Stomach (tissue), 4 donors: Measurements from ENCODE around the gene CRYBB1.

Experiments
- EP300 ChIP-seq: sonication (generic); formaldehyde crosslinking; IDR thresholded peaks from one replicate; pipeline ENCODE4 v1.6.1; 2017; ENCODE audit warnings: antibody characterized with exemption
- POLR2A ChIP-seq, 4 donors: fragments of 450-650 bp; IDR thresholded peaks; one replicate each; pipeline ENCODE4 v1.6.1; 2016; ENCODE audit warnings: antibody characterized with exemption in 4 of 4, control low read depth in 2 of 4, mild to moderate bottlenecking in 1 of 4, moderate library complexity in 1 of 4
- TF ChIP-seq, protein P1 (sequence below), 7 experiments: fragments of 450-650 bp in 4 of 7; fragments of 200-600 bp in 3 of 7; sonication (generic) in 3 of 7; IDR thresholded peaks; one replicate each; pipeline ENCODE4 v1.5.1; 2016 to 2019; ENCODE audit warnings: antibody characterized with exemption in 7 of 7, control low read depth in 2 of 7, mild to moderate bottlenecking in 1 of 7

- TF ChIP-seq, protein P1, sequence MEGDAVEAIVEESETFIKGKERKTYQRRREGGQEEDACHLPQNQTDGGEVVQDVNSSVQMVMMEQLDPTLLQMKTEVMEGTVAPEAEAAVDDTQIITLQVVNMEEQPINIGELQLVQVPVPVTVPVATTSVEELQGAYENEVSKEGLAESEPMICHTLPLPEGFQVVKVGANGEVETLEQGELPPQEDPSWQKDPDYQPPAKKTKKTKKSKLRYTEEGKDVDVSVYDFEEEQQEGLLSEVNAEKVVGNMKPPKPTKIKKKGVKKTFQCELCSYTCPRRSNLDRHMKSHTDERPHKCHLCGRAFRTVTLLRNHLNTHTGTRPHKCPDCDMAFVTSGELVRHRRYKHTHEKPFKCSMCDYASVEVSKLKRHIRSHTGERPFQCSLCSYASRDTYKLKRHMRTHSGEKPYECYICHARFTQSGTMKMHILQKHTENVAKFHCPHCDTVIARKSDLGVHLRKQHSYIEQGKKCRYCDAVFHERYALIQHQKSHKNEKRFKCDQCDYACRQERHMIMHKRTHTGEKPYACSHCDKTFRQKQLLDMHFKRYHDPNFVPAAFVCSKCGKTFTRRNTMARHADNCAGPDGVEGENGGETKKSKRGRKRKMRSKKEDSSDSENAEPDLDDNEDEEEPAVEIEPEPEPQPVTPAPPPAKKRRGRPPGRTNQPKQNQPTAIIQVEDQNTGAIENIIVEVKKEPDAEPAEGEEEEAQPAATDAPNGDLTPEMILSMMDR (IDR thresholded peaks at IDR 0.05), result no peak
- TF ChIP-seq POLR2A (IDR thresholded peaks at IDR 0.05) (no peak), EP300 (no peak)
These were observed 2.7 kb downstream of the CRYBB1 start for GRCh38 chr22:26615149-26615548.
